Cardiac septum (tissue), 1 donor: ENCODE data around the gene AK1. TPM values are rescaled to one million over a fixed set of nuclear protein-coding genes. Genes with fewer than 3 reads are reported as not detected.
"Not testable (repeated sequence)": the region's sequence is repeated elsewhere in the genome, so short reads cannot be mapped to it uniquely, and the experiment has no call there.

Experiments
- DNase-seq: peaks from one replicate; pipeline ENCODE4 v3.0.0-alpha.2; 2020; ENCODE audit warnings: low spot score
- intact Hi-C: fragments of 100-400 bp; cut with DNase I; formaldehyde crosslinking; loops from one replicate; pipeline ENCODE4 v1.14.0; 2022
- microRNA-seq: library from miRNA; unstranded; fragments of <30 nt; microRNA quantifications from one replicate; pipeline ENCODE4 v1.2.0, GENCODE V29; 2020
- total RNA-seq: library from RNA; stranded (reverse); fragmentation: NEBNext Ultra II Directional; extraction: Animal tissue kit (Norgen Biotek cat#: 25700); gene quantifications from one replicate; pipeline ENCODE4 v1.2.1, GENCODE V29; 2021
- donor health status: DM: no; HTN: no; CAD: no.

AK1 gene
- total RNA-seq, 1 donor from 2014 or later, result 484 TPM

DNA sequence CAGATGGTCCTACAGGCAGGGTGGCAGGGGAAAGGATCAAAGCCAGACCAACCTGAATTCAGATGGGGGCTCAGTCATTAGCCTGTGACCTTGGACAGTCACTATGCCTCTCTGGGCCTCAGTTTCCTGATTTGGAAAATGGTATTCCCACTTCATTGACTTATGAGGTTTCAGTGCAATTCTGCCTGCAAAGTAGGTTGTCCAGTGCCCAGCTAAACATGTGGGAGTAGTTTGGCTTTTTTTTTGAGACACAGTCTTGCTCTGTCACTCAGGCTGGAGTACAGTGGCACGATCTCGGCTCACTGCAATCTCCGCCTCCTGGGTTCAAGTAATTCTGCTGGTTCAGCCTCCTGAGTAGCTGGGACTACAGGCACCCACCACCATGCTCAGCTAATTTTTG is 40.9 kb downstream of the AK1 start:
- DNase-seq, intact Hi-C loops: not testable (repeated sequence)

DNA sequence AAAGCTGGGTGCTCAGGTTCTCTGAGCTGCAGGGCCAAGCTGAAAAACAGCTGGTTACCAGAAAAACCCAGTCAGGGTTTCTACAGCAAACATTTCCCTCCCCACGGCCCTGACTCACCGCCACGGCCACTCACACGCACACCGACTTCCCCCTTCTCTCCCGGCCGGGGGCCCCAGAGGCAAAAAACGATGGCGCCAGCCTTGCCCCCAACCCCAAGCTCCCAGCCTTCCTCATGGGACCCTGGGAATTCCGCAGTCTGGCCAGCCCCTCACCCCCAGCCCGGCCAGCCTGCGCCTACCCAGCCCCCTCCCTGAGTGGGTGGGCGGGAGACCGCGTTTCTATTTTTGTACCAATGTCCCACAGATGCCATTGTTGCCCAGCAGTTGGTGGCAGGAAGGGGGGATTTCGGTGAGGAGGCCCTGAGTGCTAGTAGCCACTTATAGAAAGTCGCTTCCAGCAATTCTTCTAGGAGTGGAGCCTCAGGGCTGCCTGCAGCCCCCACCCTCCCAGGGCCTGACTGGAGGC is 41.4 kb downstream of the AK1 start:
- intact Hi-C loops, result no loop called here
- DNase-seq, result no peak

DNA sequence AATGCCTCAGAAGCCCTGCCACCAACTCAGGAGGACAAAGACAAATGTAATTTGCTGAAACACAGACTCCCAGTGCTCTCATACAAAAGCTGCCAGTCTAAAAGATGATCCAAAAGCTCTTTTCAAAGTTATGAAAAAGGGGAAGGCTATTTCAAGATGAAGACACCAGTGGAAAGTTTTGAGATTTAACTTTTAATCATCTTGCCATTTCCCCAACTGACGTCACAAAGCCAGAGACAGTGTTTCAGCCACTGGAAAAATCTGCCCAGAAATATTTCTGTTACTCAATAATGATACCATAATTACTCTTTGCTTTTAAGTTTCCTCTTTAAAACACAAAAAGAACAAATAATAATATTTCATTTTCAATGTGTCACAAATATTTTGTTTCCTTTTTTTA is 43.9 kb downstream of the AK1 start:
- no peak for DNase-seq
- intact Hi-C loops, result no loop called here

DNA sequence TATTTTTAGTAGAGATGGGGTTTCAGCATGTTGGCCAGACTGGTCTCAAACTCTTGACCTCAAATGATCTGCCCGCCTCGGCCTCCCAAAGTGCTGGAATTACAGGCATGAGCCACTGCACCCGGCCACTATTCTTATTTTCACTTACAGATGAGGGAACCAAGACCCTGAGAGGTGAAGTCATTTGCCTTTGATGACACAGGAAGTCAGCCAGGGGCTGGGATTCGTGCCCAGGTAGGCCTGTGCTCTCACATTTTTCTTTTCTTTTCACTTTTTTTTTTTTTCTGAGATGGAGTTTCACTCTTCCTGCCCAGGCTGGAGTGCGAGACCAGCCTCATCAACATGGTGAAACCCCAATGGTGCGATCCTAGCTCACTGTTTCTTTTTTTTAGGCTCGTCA is 45.2 kb downstream of the AK1 start:
- intact Hi-C loops, result no loop called here
- no peak for DNase-seq

DNA sequence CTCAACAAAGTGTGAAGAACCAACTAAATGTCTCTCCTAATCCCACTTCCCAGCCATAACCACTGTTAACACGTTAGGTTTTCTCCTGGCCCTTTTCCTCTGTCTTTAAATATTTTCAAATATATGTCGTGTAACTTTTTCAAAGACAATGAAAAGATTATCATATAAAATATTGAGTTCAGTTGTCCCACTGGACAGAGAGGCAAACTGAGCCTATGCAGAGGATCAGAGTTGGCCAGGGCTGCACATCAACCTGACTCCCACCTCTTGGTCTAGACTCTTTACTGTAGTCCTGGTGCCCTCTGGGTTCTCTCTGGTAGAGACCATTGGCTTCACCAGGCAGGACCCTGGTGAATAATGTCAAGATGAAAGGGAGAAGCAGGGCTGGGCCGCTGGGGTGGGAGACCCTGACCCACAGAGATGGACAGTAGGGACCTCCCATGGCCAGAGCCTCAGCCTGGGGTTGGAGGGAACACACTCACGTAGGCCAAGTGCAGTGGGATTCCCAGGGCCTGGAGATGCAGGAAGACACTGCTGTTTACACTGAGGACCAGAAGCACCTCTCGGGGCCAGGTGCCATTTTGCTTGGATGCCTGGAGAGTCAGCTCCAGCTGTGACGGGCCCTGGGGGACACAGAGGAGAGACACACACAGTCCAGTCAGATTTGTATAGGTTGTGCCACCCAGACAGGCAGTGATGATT is 48.1 kb downstream of the AK1 start:
- no peak for DNase-seq

DNA sequence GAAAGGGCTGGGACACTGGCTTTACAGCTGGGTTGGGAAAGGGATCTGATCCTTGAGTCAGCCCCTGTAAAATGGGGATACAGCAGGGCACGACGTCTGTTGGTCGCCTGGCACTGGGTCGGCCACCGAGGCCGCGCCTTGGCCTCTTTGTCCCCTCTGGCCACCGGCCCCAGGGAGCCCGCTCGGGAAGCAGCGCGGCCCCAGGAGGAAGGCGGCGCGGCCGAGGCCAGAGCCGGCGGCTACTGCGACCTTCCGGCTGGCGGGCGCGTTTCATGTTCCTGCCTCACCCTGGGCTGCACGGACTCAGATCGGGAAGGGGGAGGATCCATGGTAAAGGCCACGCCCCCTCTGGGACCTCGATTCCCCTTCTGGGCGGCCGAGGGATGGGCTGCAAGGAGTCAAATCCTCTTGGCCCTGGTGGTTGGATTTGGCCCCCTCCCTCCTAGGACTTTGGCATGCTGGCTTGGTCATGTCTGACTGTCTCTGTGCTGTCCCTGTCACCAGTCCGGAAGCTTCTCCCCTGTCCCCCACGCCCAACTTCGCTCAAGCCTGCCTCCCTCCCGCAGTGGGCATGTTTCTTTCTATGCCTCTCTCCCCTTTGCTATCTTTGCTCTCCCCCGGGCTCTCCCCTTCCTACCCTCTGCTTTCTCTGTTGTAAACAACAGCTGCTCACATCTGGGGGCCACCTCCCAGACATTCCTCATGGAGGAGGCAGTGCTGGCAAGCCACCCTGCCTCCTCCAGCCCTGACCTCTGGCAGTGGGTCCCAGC is 49.0 kb downstream of the AK1 start:
- intact Hi-C loops, result loop anchor here (5.0 kb wide), 1 partner anchor 34 kb away; no protein-coding TSS in a partner anchor
- peak; percentile 94 for DNase-seq

More for the DNA sequence above, 48.1 kb downstream of the AK1 start:
- intact Hi-C loops, result loop anchor here (5.0 kb wide), 1 partner anchor 33 kb away; no protein-coding TSS in a partner anchor

DNA sequence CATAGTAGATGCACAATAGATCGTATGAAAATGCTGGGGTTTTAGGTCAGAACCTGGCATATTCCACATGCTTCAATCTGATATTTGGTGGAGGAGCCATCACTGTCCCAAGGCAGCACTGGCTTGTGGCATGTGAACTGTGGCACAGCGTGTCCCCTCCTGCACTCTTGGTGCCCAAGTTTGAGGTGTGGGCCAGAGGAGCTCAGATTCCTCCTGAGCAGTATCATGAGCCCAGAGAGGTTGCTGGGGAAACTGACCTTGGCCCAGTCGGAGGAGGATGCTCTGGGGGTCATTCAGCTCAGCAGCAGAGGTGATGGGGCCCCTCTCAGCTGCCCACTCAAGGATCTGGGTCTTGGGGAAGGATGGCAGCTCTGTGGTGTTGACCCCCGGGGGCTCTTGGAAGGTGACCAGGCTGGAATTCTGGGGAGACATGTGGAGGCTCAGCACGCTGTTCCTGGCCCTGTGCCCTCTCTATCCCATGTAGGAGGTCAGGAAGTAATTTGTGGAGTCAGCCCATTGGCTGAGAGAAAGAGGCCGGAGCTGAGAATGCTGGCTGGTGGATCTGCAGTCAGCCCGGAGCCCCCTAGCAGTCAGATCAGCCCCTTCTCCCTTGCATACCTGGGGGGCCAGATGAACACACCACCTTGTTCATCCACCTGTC is 51.1 kb downstream of the AK1 start:
- no peak for DNase-seq
- intact Hi-C loops, result loop anchor here (5.0 kb wide), 1 partner anchor 36 kb away; no protein-coding TSS in a partner anchor

DNA sequence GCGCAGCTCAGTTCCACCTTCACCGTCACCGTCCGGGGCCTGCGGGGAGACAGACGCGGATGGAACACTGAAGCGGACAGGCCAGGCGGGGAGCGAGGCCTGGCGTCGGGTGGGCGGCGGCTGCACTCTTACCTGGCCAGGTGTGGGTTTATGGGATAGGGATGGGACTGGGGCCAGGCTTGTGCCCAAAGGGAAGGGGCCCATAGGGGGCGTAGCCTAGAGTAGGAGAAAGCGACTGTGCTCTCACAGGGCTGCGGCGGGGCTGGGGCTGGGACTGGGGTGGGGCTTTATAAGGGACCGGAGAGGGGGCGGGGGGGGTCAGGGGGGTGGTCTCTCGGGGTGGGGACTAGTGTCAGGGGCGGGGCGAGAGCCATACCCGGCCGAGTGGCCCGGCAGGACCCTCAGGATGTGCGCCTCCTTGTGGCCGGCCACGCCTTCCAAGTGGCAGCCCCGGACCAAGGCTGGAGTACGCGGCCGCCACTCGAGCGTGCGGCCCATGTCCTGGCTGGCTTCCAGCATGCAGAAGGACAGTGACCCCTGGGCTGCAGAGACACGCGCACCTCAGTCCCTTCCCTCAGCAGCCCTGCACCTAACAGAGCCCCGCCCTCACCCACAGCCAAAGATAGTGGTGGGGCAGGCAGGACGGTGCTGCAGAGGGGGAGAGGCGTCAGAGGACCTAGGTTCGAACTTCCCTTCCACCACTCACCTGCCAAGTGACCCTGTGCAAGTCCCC is 52.0 kb downstream of the AK1 start:
- no peak for DNase-seq
- intact Hi-C loops, result loop anchor here (5.0 kb wide), 1 partner anchor 37 kb away; no protein-coding TSS in a partner anchor

DNA sequence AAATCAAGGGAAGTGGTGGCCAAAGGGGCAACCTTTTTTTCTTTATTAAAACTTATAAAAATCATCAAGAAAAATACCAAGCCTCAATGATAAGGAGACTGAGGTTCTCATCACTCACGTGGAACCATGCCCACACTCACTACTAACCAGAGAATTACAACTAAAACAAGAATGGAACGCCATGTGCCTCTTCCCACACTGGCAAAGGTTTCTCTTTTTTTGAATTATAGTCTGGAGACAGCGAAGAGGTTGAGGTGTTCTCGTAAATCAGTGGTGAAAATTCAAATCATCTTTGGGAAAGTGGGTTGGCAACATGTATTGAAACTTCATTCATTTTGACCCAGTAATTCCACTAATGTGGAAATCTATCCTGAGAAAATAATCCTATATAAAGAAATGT is 55.4 kb downstream of the AK1 start:
- DNase-seq, result no peak
- intact Hi-C loops, result no loop called here

DNA sequence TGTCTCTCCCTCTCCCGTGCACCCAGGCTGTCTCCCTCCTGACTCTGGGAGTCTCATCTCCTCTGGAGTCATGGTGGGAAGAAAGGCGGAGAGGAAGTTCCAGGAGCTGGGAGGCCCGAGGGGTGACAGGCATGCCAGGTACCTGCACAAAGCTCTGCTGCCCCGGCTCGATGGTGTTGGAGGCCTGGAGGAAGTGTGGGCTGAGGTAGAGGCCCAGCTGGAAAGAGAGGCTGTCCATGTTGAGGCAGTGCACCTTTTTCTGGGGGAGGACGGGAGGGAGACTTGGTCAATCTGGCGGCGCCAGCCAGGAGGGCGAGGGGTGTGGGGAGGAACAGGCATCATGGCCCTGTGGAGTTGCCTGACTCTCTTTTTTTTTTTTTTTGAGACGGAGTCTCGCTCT is 58.9 kb downstream of the AK1 start:
- no peak for DNase-seq
- intact Hi-C loops, result no loop called here

DNA sequence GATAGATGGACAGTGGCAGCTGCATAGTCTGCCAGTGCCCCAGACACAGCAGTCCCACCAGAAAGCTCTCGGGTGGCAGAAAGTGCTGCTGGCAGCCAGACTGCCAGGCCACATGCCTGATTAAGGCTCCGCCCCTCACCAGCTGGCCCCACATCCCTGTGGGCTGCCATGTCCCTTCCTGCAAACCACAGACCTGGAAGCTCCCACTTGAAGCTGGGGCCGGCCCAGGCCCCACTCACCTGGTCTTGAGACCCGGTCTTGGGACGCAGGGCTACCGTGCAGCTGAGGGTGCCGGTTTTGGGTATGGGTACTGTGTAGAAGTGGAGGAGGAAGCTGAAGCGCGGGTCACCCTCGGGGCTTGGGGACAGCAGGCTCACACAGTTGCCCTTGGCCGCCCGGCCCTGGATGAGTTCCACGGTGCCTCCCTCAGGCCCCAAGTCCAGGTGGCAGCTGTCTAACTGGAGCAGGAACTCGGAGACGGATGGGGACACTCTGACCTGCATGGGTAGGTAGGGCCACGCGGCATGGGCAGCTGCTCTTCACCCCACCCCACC is 59.5 kb downstream of the AK1 start:
- no peak for DNase-seq
- intact Hi-C loops, result no loop called here

DNA sequence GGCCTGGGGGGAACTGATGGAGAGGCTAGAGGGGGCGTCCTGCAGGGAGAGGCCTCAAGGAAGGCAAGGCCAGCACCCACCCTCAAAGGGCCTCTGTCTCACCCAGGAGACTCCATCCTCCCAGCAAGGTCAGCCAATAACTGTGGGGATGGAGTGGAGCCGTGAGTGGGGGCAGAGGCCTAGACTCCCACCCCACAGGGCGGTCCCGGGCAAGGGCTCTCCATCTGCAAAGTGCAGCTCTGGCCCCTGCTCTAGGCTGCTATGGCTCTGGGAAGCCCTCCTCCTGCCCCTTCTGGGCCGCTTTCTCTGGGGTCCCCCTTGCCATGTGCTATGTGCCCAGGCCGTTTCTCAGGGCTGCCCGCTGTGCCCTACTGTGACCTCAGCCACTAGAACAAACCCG is 60.7 kb downstream of the AK1 start:
- DNase-seq, result no peak
- intact Hi-C loops, result no loop called here

Small RNA genes within 50 kb of the gene (microRNA-seq; reads per million reads assigned to microRNA genes)
- gene MIR4672, result not detected

Other genes with a start within 250 kb of the AK1 start
- gene CFAP157, start 170.7 kb downstream of the AK1 start, total RNA-seq, result not detected
- gene PTRH1, start 162.0 kb downstream of the AK1 start, total RNA-seq, result 13.4 TPM
- gene TTC16, start 161.6 kb downstream of the AK1 start, total RNA-seq, result 0.16 TPM
- 4.4 TPM for gene TOR2A, start 142.4 kb downstream of the AK1 start, total RNA-seq
- 16.0 TPM for gene SH2D3C, start 99.0 kb downstream of the AK1 start, total RNA-seq
- gene CDK9, start 91.6 kb downstream of the AK1 start, total RNA-seq, result 48.7 TPM
- 36.5 TPM for gene FPGS, start 74.8 kb downstream of the AK1 start, total RNA-seq
- 244 TPM for gene ENG, start 23.0 kb downstream of the AK1 start, total RNA-seq
- gene ST6GALNAC6, start 21.9 kb upstream of the AK1 start, total RNA-seq, result 49.4 TPM
- 48.1 TPM for gene ST6GALNAC4, start 39.4 kb upstream of the AK1 start, total RNA-seq
- 0.57 TPM for gene PIP5KL1, start 53.1 kb upstream of the AK1 start, total RNA-seq
- gene DPM2, start 60.2 kb upstream of the AK1 start, total RNA-seq, result 14.9 TPM
- 24.1 TPM for gene EEIG1, start 103.3 kb upstream of the AK1 start, total RNA-seq
- gene NAIF1, start 189.6 kb upstream of the AK1 start, total RNA-seq, result 6.2 TPM
- gene SLC25A25, start 190.6 kb upstream of the AK1 start, total RNA-seq, result 5.6 TPM